Endometrial microvascular endothelial cells (primary cell): ENCODE results near the gene GRK7. TPM values are rescaled to one million over a fixed set of nuclear protein-coding genes. Genes with fewer than 3 reads are reported as not detected.
"Not testable (repeated sequence)": the region's sequence is repeated elsewhere in the genome, so short reads cannot be mapped to it uniquely, and the experiment has no call there.

Source experiments
- in situ Hi-C: cut with HindIII; loops from 2 replicates; pipeline ENCODE4 v1.10.0; 2017; ENCODE audit warnings: low sequenced_read_pairs, low pct_unique_long_range_greater_than_20kb; ENCODE audit errors: inconsistent ontology term
- total RNA-seq: library from RNA; depleted of rRNA; stranded (reverse); fragments of >200 nt; gene quantifications from one replicate; pipeline ENCODE4 v1.2.3, GENCODE V29; 2015; ENCODE audit errors: inconsistent ontology term

Gene GRK7
- total RNA-seq, 1 donor from 2014 or later, result not detected

- in situ Hi-C loops, result no loop called here
Measured at GRCh38 chr3:141746962-141747361, 16.2 kb upstream of the GRK7 start.

- in situ Hi-C loops, result no loop called here
Measured at GRCh38 chr3:141753399-141753798, 9.8 kb upstream of the GRK7 start.

- in situ Hi-C loops, result no loop called here
Measured at GRCh38 chr3:141754032-141754431, 9.2 kb upstream of the GRK7 start.

- in situ Hi-C loops, result not testable (repeated sequence)
Measured at GRCh38 chr3:141762552-141762951, 656 bp upstream of the GRK7 start.

- in situ Hi-C loops, result no loop called here
Measured at GRCh38 chr3:141764045-141764444, 837 bp downstream of the GRK7 start.

- in situ Hi-C loops, result no loop called here
Measured at GRCh38 chr3:141764465-141764864, 1.3 kb downstream of the GRK7 start.

- in situ Hi-C loops, result no loop called here
Measured at GRCh38 chr3:141764986-141765385, 1.8 kb downstream of the GRK7 start.

GRCh38 chr3:141767066-141767465 is 3.9 kb downstream of the GRK7 start:
- in situ Hi-C loops, result no loop called here

GRCh38 chr3:141769221-141769894 is 6.2 kb downstream of the GRK7 start:
- in situ Hi-C loops, result no loop called here

- in situ Hi-C loops, result no loop called here
Measured at GRCh38 chr3:141773676-141774075, 10.5 kb downstream of the GRK7 start.

- in situ Hi-C loops, result loop anchor here (25.0 kb wide), 1 partner anchor 111 kb away; the partner anchor contains the start of gene ATP1B3
Measured at GRCh38 chr3:141776376-141776775, 13.2 kb downstream of the GRK7 start.

- in situ Hi-C loops, result loop anchor here (25.0 kb wide), 1 partner anchor 110 kb away; the partner anchor contains the start of gene ATP1B3
Measured at GRCh38 chr3:141776885-141777284, 13.7 kb downstream of the GRK7 start.

- in situ Hi-C loops, result loop anchor here (25.0 kb wide), 1 partner anchor 109 kb away; the partner anchor contains the start of gene ATP1B3
Measured at GRCh38 chr3:141777957-141778813, 15.0 kb downstream of the GRK7 start.

GRCh38 chr3:141779667-141780066 is 16.5 kb downstream of the GRK7 start:
- in situ Hi-C loops, result loop anchor here (25.0 kb wide), 1 partner anchor 108 kb away; the partner anchor contains the start of gene ATP1B3

- in situ Hi-C loops, result loop anchor here (25.0 kb wide), 1 partner anchor 105 kb away; the partner anchor contains the start of gene ATP1B3
Measured at GRCh38 chr3:141782386-141782932, 19.3 kb downstream of the GRK7 start.

GRCh38 chr3:141783632-141784031 is 20.4 kb downstream of the GRK7 start:
- in situ Hi-C loops, result loop anchor here (25.0 kb wide), 1 partner anchor 104 kb away; the partner anchor contains the start of gene ATP1B3

GRCh38 chr3:141784096-141784495 is 20.9 kb downstream of the GRK7 start:
- in situ Hi-C loops, result loop anchor here (25.0 kb wide), 1 partner anchor 103 kb away; the partner anchor contains the start of gene ATP1B3

- in situ Hi-C loops, result loop anchor here (25.0 kb wide), 1 partner anchor 103 kb away; the partner anchor contains the start of gene ATP1B3
Measured at GRCh38 chr3:141784531-141784930, 21.3 kb downstream of the GRK7 start.

- in situ Hi-C loops, result loop anchor here (25.0 kb wide), 1 partner anchor 99 kb away; the partner anchor contains the start of gene ATP1B3
Measured at GRCh38 chr3:141788149-141788548, 24.9 kb downstream of the GRK7 start.
